HG02610 (cell line): Measurements from ENCODE around the gene WDR88.
"Not testable (repeated sequence)": the region's sequence is repeated elsewhere in the genome, so short reads cannot be mapped to it uniquely, and the experiment has no call there.

ENCODE experiments used
- ATAC-seq: cut with Tn5 transposase; IDR thresholded peaks from one replicate; pipeline ENCODE4 v1.9.1; 2021; ENCODE audit warnings: mild to moderate bottlenecking, moderate library complexity; ENCODE audit not compliant: unreplicated experiment

The WDR88 gene

DNA sequence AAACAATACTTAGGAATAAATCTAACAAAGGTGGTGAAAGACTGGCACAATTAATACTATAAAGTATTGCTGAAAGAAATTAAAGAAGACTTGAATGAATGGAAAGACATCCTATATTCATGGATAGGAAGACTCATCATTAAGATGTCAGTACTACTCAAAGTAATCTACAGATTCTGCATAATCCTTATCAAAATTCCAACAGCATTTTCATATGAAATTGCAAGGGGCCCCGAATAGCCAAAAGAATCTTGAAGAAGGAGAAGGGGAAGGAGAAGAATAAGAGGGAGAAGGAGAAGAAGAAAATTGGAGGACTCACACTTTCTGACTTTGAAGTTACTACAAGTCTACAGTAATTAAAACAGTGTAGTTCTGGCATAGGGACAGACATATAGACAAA lies 36.6 kb downstream of the WDR88 start:
- no peak for ATAC-seq

DNA sequence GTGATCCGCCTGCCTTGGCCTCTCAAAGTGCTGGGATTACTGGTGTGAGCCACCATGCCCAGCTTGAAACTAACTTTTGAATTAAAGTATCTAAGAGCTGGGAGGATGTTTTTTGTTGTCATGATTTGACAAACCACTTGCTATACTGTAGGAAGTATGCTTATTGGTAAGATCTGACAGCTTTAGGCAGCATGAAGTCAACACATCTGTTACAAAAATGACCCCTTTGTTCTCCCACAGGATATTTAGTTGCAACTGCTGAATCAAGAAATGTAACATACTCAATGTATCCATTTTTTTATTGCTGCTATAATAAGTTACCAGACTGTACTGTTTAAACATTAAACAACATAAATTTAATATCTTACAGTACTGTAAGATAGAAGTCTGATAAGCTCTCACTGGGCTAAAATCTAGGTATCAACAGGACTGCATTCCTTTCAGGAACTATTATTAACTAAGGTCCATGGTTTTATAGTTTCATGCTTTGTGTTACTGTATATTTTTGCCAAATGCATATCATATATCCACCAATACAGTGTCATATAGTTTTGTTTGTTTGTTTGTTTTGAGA lies 39.4 kb downstream of the WDR88 start:
- ATAC-seq = no peak

DNA sequence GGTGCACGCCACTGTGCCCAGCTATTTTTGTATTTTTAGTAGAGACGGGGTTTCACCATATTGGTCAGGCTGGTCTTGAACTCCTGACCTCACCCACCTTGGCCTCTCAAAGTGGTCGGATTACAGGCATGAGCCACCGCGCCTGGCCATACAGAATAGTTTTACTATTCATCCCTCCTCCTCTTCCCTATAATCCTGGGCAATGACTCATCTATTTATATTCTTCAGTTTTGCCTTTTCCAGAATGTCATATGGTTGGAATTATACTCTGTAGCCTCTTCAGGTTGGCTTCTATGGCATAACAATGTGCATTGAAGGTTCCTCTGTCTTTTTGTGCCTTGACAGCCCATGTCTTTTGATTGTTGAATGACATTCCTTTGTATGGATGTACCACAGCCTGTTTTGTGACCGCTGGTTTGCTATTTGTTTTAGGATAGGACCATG lies 40.0 kb downstream of the WDR88 start:
- no peak for ATAC-seq

DNA sequence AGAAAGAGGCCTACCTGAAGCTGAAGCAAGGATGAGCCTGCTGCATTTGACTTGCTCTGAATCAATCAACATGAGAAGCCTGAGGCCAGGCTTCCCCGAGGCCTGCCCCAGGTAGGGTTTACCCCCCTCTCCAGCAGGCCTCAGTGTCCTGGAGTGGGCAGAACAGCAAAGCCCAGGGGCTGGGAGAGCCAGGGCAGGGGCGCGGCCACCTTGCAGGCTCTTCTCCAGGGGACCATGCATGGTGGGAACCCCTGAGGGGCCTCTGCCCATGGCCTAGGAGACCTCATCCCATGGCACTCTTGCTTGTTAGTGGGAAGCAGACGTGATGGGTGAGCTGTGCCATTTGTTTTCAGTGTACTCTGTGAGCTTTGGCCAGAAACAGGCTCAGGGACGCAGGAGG lies 42.3 kb downstream of the WDR88 start:
- ATAC-seq = no peak

DNA sequence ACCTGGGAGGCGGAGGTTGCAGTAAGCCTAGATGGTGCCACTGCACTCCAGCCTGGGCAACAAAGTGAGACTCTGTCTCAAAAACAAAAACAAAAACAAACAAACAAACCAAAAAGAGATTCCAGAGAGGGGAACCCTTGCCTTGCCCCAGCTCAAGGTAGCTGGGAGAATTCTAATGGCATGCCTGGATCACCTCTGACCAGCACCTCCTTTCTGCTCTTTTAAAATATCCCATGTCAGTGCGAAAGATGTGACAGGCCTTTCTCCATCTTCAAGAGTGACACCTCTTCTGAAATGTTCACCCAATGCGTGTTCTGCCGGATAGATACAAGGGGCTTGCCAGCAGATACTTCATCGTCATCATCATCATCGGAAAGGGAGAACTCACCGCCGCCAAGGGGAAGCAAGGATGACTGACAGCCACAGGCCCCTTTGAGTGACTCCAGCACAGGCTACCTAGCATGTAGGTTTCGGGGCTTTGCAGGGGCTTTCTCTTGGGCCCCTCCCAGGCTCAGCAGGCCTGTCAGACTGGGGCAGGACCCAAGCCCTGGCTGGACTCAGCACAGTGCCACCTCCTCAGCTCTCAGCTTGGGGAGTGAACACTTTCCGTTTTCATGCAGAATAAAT lies 43.4 kb downstream of the WDR88 start:
- ATAC-seq = no peak

DNA sequence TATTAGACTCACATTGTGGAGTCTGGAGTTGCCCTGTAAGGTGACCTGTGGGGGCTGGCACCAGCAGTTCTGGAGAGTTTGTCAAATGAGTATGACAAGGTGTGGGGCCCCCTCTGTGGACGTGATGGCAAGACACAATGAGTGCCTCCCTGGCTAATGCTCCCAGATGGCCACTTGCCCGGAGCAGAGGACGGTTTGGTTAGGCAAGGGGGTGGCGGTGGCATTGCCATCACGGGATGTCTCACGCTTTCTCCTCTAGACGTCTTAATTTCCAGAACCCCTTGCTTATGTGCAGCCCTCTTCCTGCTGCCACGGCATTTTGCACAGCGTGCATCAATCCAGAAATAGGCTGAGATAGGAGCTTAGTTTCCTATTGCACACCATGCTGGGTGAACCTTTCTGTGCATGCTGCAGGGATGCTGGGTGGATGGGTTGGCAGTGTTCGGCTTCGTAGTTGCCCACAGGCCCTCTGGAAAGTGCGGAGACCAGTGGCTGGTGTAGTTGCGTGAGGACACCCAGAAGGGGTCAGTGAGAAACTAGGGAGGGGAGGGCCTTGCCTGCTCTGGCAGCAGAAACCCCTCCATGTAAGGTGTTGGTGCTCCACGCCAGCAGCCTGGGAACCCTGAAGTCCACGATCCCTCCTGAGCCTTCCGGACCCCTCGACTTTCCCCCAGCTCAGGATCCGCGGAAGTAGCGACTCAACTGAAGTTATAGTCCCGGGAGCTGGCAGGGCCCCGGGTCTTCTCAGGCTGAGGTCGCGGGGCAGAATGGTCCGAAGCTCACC lies 44.2 kb downstream of the WDR88 start:
- peak; percentile 0 for ATAC-seq

DNA sequence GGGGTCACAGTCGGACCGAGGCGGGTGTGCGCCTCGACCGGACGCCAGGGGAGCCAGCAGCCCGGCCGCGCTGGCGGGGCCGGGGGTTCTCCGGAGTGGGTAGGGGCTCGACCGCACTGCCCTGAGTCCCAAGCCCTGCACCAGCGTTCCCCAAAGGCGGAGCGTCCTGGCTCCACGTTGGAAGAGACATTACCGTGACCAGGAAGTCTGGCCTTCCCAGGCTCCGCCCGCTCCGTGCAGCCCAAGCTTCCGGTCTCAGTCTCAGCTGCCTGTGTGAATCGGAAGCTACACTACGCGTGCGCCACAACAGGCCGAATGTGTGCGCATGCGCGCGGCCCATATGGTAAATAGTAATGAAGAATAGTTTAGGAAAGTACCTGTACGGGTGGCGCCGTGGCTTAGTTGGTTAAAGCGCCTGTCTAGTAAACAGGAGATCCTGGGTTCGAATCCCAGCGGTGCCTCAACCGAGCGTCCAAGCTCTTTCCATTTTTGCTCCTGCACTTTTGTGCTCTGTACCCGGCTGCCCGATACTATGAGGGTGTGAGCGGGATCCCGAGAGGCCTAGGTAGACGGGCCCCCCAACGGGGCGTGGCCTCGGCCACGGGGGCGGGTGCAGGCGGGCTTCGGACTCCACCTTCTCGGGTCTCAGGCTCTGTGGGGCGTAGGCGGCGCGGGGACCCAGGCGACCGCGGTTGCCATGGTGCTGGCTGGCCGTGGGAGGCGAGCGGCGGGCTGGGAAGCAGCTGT lies 44.9 kb downstream of the WDR88 start:
- ATAC-seq = peak; percentile 85

DNA sequence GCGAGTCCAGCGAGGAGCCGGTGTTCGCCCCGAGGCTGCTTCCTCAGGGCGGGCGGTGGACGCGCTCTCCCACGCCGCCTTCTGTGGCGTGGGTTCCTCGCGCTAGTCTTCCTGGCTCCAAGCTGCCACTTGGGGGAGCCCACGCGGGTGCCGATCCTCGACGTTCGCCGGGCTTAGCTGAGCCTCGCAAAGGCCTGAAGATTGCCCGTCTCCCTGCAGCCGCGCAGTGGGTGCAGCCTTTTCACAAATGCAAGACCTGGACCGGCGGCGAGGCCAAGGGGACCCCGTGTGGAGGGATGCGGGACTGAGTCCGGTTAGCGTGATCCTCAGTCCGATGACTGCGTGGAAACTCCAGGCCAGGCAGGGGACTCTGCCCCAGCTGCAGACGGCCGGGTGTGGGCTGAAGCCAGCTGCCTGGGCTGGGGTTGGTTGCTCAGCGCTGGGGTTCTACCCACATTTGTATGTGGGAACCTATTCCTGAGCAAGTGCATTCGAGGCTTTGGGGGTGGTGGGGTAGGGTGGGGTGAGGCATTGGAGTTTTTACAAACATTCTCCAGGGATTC lies 45.6 kb downstream of the WDR88 start:
- ATAC-seq = peak; percentile 16

DNA sequence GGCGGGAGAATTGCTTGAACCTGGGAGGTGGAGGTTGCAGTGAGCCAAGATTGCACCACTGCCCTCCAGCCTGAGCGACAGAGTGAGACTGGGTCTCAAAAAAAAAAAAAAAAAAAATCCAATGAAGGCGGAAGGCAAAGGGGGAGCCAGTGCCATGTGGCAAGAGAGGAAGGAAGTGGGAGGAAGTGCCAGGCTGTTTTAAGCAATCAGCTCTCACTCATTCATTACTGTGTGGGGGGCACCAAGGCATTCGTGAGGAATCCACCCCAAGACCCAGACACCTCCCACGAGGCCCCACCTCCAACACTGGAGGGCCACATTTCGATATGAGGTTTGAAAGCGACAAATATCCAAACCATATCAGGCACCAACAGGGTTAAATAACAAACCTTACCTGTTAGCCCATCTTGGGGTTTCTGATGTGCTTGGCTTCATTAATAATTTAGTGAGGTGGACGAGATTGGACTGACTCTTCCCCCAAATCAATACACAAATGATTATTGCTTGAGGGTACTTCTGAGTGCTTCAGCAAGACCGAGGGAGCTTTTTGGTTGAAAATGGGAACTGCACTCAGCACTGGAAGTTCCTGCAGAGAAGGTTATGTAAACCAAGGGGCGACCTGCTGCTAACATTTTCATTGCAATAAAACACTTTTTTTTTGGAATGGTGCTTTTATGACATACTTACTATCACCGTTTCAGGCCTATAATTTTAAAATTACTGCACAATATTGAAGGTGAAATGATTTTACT lies 54.7 kb downstream of the WDR88 start:
- no peak for ATAC-seq

DNA sequence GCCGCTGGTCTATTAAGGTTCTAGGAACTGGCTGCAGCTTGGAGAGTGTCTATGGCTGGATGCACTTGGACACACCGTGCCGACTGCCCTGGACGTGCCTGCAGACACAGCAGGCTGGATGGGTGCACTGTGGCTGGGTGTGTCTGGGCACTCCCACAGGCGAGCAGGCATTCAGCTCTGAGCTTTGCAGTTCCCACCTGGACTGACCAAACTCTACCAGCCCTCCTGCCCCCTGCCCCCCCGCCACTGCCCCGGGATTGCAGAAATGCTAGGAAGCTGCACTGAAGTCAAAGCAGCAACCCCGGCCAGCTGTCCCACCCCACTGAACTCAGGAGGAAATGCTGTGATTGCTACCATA lies 55.2 kb downstream of the WDR88 start:
- ATAC-seq = no peak

DNA sequence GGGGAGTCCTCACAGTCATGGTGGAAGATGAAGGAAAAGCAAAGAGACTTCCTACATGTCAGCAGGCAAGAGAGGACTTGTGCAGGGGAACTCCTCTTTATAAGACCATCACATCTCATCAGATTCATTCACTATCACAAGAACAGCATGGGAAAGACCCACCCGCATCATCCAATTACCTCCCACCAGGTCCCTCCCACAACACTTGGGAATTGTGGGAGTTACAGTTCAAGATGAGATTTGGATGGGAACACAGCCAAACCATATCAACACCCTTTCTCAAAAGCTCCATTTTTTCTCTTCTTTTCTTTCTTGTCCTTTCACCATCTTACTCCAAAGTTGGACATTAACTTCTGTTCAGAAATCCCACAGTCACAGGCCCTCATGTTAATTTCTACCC lies 57.5 kb downstream of the WDR88 start:
- ATAC-seq = no peak

DNA sequence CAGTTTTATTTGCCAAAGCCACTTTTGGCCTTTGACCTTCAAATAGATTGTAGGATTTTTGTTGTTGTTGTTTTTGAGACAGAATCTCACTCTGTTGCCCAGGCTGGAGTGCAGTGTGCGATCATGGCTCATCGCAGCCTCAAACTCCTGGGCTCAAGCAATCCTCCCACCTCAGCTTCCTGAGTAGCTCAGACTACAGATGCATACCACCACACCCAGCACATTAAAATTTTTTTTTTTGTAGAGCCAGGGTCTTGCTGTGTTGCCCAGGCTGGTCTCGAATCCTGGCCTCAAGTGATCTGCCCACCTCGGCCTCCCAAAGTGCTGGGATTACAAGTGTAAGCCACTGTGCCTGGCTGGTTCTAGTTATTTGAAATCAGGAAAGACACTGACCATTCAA lies 59.2 kb downstream of the WDR88 start:
- not testable (repeated sequence) for ATAC-seq

DNA sequence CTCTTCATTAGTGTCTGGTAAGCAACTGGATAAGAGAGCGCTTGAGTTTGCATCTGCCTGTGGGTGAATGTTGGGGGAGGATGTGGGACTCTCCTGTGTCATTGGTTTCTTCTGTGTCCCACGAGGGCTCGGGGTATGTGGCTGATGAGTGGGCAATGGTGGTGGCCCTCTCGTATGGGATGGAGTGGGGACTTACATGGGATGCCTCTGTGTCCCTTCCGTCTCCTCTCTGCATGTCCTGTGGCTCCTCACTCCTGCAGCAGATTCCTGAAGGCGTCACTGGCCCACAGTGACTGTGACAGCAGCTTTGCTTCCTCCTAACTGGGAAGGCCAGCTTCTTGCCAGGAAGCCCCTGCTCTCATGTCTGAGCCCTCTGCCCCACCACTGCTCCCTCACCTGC lies 59.6 kb downstream of the WDR88 start:
- ATAC-seq = no peak

DNA sequence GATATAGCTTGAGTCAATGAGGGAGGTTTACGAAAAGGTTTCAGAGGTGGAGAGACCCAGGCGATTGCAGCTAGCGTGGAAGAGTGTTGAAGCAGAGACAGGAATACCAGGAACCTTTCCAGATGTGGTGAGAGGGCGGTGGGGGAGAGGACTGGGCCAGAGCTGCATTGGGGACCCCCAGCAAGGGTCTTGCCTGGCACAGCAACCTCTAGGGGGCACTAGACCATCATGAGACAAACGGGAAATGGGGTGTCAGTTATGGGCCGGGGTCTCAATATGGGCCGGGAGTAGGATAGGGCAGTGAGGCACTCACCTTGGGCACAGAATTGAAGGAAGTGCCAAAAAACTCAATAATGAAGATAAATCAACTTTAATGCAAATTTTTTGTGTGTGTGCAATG lies 60.1 kb downstream of the WDR88 start:
- no peak for ATAC-seq

DNA sequence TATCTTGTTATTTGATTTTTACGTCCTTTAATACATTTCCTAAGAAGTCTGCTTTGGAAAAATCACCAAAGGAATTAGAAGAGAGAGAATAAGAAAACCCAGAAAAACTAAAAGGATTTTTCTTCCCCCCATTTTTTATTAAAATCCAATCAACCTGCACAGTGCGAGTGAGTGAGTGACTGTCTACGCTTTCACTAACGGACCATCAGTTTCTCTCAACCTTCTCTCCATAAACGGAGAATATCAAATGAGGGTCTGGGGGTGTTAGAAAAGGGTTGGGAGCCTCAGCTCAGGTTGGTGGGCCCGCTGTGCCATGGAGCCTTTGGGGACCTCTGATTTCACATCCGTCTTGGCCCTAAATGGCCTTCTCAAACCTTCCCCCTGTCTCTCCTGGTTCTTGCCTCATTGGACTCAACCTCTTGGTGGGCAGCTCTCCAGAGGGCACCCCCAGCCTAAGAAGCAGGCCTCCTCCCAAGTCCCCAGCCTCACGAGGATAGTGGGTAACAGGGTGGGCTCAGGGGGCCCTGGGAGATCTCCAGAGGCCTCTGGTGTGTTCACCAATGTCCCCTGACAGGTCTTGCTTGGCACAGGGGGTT lies 61.5 kb downstream of the WDR88 start:
- no peak for ATAC-seq

DNA sequence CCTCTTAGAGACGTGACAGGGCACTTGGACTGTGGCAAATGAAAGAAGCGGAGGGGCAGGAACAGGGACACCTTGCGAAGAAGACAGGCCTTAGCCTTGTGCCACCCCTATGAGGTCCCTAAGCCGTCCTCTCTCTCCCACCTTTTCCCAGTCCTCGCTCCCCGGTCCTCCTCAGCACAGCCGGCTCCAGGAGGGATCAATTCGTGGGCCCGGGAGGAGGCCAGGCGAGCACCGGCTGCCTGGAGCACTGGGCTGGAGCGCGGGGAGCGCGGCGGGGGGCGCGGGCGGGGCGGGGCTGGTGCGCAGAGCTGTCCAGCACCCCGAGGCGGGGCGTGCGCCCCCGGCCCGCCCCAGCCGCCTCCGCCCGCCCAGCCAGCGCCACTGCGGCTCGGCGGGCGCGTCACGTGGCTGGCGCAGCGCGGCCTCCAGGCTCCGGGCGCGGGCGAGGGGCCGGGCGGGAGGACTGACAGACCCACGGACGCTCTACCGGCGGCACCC lies 62.0 kb downstream of the WDR88 start, which contains the start of gene LRP3:
TSS of gene LRP3 (plus strand) at position 466 of the 498 bp plus-strand sequence. CDS start 456 bp downstream, outside the sequence.
- ATAC-seq = no peak

DNA sequence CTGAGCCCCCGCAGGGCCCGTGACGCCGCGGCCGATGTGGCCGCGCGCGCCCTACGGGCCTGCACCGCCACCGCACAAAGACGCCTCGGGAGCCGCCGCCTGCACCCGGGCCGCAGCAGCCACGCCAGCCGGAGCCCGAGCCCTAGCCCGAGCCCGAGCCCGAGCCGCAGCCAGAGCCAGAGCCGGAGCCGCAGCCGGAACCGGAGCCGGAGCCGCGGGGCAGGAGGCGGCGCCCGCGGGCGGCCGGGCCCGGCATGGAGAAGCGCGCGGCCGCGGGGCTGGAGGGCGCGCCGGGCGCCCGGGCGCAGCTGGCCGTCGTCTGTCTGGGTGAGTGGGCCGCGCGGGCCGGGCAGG lies 62.6 kb downstream of the WDR88 start:
- ATAC-seq = no peak

DNA sequence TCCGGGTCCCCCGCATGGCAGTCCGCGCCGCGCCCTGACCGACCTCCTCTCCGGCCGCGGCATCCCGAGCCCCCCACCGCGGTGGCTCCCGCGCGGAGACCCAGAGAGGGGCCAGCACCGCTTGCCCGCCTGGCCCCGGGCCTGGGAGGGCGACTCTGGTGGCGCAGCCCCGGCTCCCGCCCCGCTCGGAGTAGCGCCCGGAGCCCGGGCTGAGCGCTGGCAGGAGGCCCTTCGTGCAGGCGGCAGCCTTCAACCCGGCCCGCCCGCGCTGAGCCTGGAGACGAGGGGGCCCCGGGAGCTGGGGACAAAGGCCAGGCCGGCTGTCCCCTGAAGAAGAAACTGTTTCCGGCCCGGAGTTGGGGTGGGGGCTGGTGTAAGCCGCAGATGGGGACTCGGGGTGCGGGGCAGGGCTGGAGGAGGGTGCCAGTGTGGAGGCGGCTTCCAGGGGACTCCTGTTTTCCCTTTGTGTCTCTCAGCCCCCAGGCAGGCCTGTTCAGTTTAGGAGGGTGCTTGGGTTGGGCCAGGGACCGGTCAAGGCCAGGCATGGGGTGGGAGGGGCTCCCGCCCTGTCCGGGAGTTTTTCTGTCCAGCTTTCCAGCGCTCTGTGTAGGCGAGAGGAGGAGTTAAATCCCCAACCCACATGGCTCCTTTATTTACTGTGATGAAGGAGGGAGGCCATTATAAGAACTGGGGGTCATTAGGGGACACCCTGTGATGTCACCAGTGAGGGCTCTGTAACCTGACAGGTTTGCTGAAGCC lies 63.2 kb downstream of the WDR88 start:
- ATAC-seq = no peak

DNA sequence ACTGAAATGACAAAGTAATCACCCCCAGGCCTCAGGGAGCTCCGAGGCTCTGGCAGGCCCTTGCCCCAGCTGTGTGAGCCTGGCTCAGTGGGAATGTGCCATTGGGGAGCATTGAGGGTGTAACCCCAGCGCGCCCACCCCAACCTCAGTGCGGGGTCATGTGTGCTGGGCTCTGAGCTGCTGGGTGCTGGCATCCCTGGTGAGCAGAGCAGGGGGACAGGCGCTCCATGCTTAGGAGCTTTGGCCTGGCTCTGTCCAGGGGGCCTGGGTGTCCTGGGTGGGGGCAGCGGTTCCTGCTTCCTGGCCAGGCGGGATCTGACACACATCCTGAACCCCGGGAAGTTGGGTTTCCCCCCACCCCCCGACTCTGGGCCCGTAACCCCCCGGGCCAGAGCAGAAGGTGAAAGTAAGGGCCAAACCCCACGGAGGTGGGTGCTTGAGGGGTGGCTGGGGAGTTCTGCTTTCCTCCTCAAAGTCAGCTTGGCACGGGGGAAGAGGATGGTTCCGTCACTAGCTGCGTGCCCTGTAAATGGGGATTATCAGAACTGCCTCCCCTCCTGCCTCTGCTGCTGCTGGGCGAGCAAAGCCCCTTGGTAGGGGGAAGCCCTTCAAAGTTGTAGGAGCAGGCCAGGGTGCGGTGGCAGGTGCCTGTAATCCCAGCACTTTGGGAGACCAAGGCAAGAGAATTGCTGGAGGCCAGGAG lies 63.9 kb downstream of the WDR88 start:
- no peak for ATAC-seq
